Mesenchymal stem cell (in vitro differentiated cells and primary cell): Measurements from ENCODE around the gene MRPS34.
A peak's percentile ranks its signal among the peaks of the same experiment; 100 is the strongest.

Experiments
- DNase-seq: peaks from one replicate; pipeline ENCODE4 v3.0.0-alpha.2; 2013
- H2AFZ ChIP-seq: one replicate; pipeline ENCODE4 v1.6.1; 2013; ENCODE audit warnings: low read depth, mild to moderate bottlenecking, control low read depth, inconsistent platforms, low read length, moderate library complexity
- H2AK5ac ChIP-seq: 2 replicates; pipeline ENCODE4 v1.6.1; 2013; ENCODE audit warnings: low read length, moderate library complexity, mild to moderate bottlenecking, inconsistent platforms; ENCODE audit not compliant: severe bottlenecking
- H2BK120ac ChIP-seq: one replicate; pipeline ENCODE4 v1.6.1; 2013; ENCODE audit warnings: low read depth, mild to moderate bottlenecking, inconsistent platforms, low read length, moderate library complexity
- H2BK12ac ChIP-seq, 2 experiments: one replicate each; pipeline ENCODE4 v1.6.1; 2013; ENCODE audit warnings: inconsistent platforms in 2 of 2, low read length in 2 of 2, mild to moderate bottlenecking in 2 of 2, moderate library complexity in 2 of 2, control low read depth in 1 of 2
- H2BK15ac ChIP-seq: one replicate; pipeline ENCODE4 v1.6.1; 2013; ENCODE audit warnings: mild to moderate bottlenecking, low read depth, inconsistent platforms; ENCODE audit not compliant: poor library complexity, severe bottlenecking
- H2BK5ac ChIP-seq: 2 replicates; pipeline ENCODE4 v1.6.1; 2013; ENCODE audit warnings: low read depth, mild to moderate bottlenecking, low read length, control low read depth, inconsistent platforms; ENCODE audit not compliant: poor library complexity, severe bottlenecking
- H3K14ac ChIP-seq, 2 experiments: one replicate each; pipeline ENCODE4 v1.6.1; 2013; ENCODE audit warnings: inconsistent platforms in 2 of 2, low read length in 2 of 2, control low read depth in 1 of 2, mild to moderate bottlenecking in 1 of 2, moderate library complexity in 1 of 2
- H3K18ac ChIP-seq, 2 experiments: one replicate each; pipeline ENCODE4 v1.6.1; 2013; ENCODE audit warnings: inconsistent platforms in 2 of 2, low read length in 2 of 2, control low read depth in 1 of 2, low read depth in 1 of 2, mild to moderate bottlenecking in 1 of 2
- H3K23ac ChIP-seq, 2 experiments: one replicate each; pipeline ENCODE4 v1.6.1; 2013; ENCODE audit warnings: inconsistent platforms in 2 of 2, low read length in 2 of 2, mild to moderate bottlenecking in 2 of 2, moderate library complexity in 2 of 2, control low read depth in 1 of 2
- H3K27ac ChIP-seq: 2 replicates; pipeline ENCODE4 v1.5.1; 2013; ENCODE audit warnings: mild to moderate bottlenecking, moderate library complexity, low read length, control low read depth, inconsistent platforms; ENCODE audit not compliant: poor library complexity, severe bottlenecking
- H3K27me3 ChIP-seq, 2 experiments: 2 replicates each; pipeline versions ENCODE4 v1.6.1 to v1.7.0; 2013; ENCODE audit warnings: low read length in 2 of 2, mild to moderate bottlenecking in 2 of 2, moderate library complexity in 2 of 2, control low read depth in 1 of 2, inconsistent platforms in 1 of 2; ENCODE audit not compliant: control insufficient read depth in 1 of 2, insufficient read depth in 1 of 2
- H3K36me3 ChIP-seq, 2 experiments: 2 replicates each; pipeline versions ENCODE4 v1.6.1 to v1.7.0; 2013; ENCODE audit warnings: low read length in 2 of 2, control low read depth in 1 of 2, inconsistent platforms in 1 of 2, low read depth in 1 of 2, mild to moderate bottlenecking in 1 of 2; ENCODE audit not compliant: insufficient read depth in 2 of 2, control insufficient read depth in 1 of 2
- H3K4ac ChIP-seq, 2 experiments: one replicate each; pipeline ENCODE4 v1.6.1; 2013; ENCODE audit warnings: inconsistent platforms in 2 of 2, low read length in 2 of 2, mild to moderate bottlenecking in 2 of 2, moderate library complexity in 2 of 2, control low read depth in 1 of 2, low read depth in 1 of 2
- H3K4me1 ChIP-seq: 2 replicates; pipeline ENCODE4 v1.6.1; 2013; ENCODE audit warnings: low read depth, low read length, control low read depth; ENCODE audit not compliant: control insufficient read depth, insufficient read depth
- H3K4me2 ChIP-seq: 2 replicates; pipeline ENCODE4 v1.6.1; 2013; ENCODE audit warnings: low read length, mild to moderate bottlenecking, inconsistent platforms; ENCODE audit not compliant: poor library complexity, severe bottlenecking
- H3K4me3 ChIP-seq, 2 experiments: 2 replicates each; pipeline versions ENCODE4 v1.5.1 to v1.7.0; 2013; ENCODE audit warnings: low read length in 2 of 2, mild to moderate bottlenecking in 2 of 2, control low read depth in 1 of 2, low read depth in 1 of 2; ENCODE audit not compliant: insufficient read depth in 1 of 2
- H3K79me1 ChIP-seq: replicated peaks from 2 replicates; pipeline ENCODE4 v1.6.1; 2013; ENCODE audit warnings: mild to moderate bottlenecking, control low read depth, low read length, inconsistent platforms; ENCODE audit not compliant: poor library complexity, severe bottlenecking
- H3K9ac ChIP-seq: 2 replicates; pipeline ENCODE4 v1.7.0; 2013; ENCODE audit warnings: mild to moderate bottlenecking, low read length, moderate library complexity
- H3K9me3 ChIP-seq: 2 replicates; pipeline ENCODE4 v1.7.0; 2013; ENCODE audit warnings: mild to moderate bottlenecking, low read length; ENCODE audit not compliant: control insufficient read depth
- H4K8ac ChIP-seq: one replicate; pipeline ENCODE4 v1.6.1; 2013; ENCODE audit warnings: inconsistent platforms, mild to moderate bottlenecking, low read length, moderate library complexity
- H4K91ac ChIP-seq: one replicate; pipeline ENCODE4 v1.6.1; 2013; ENCODE audit warnings: mild to moderate bottlenecking, low read length, inconsistent platforms
- WGBS: methylation state at CpG from one replicate; pipeline ENCODE4 v1.1.7; 2013; ENCODE audit warnings: mixed read lengths; 5-methylcytosine and 5-hydroxymethylcytosine counted together

MRPS34 gene

GRCh38 chr16:1773703-1774447 is 941 bp upstream of the MRPS34 start:
- peak; percentile 41 for DNase-seq

GRCh38 chr16:1772362-1772907 is 499 bp downstream of the MRPS34 start, which contains the start of gene EME2:
Gene EME2 (plus strand): TSS chr16:1772810. CDS start chr16:1773228, 418 bp downstream.
- Histone ChIP-seq H3K9me3 (no peaks in the 10 kb centered on the region), H3K18ac (peak within 1 kb of the TSS; percentile 94 to 98), H3K4ac (peak within 1 kb of the TSS; percentile 79 to 95), H3K4me1 (peaks cover 49% of the 10 kb centered on the region), H2BK5ac (peak within 1 kb of the TSS; percentile 66), H2AK5ac (no peak within 1 kb of the TSS), H3K36me3 (peaks cover 40 to 63% of the 10 kb centered on the region in 2 experiments), H3K27me3 (no peaks in the 10 kb centered on the region), H4K8ac (peak within 1 kb of the TSS; percentile 97), H3K23ac (peak within 1 kb of the TSS in 1 of 2 experiments; percentile 99), H2BK15ac (peak within 1 kb of the TSS; percentile 63), H3K14ac (peak within 1 kb of the TSS in 1 of 2 experiments; percentile 99), H3K9ac (peak within 1 kb of the TSS; percentile 87), H3K4me2 (peak within 1 kb of the TSS; percentile 96), H3K27ac (peak within 1 kb of the TSS; percentile 64), H3K79me1 (peaks cover 28% of the 10 kb centered on the region), H3K4me3 (peak within 1 kb of the TSS; percentile 87 to 92), H2AFZ (peak within 1 kb of the TSS; percentile 84), H2BK120ac (peak within 1 kb of the TSS; percentile 71), H4K91ac (peak within 1 kb of the TSS; percentile 97), H2BK12ac (peak within 1 kb of the TSS in 1 of 2 experiments; percentile 39)
- WGBS: 1% methylated on average over 52 of the region's 53 CpGs
- DNase-seq: peak; percentile 56

More at GRCh38 chr16:1773703-1774447, 941 bp upstream of the MRPS34 start:
- H3K23ac ChIP-seq: peak overlapping the region in 1 of 2 experiments; percentile 99
- H4K91ac ChIP-seq: peak overlapping the region; percentile 58
- no peak overlapping the region for H2BK15ac ChIP-seq
- H3K9ac ChIP-seq: peak overlapping the region; percentile 87
- H3K4ac ChIP-seq: peak overlapping the region; percentile 74 to 76
- peak overlapping the region in 1 of 2 experiments; percentile 2 for H3K14ac ChIP-seq
- H2AFZ ChIP-seq: peak overlapping the region; percentile 47
- peak overlapping the region; percentile 31 for H4K8ac ChIP-seq
- 29% methylated on average over 45 of the region's 45 CpGs for WGBS
- H3K18ac ChIP-seq: peak overlapping the region; percentile 63 to 98
- no peaks in the 10 kb centered on the region for H3K27me3 ChIP-seq
- H2BK12ac ChIP-seq: no peak overlapping the region
- H3K4me3 ChIP-seq: peak overlapping the region; percentile 87 to 92
- H3K9me3 ChIP-seq: no peaks in the 10 kb centered on the region
- peaks cover 26% of the 10 kb centered on the region for H3K79me1 ChIP-seq
- peak overlapping the region; percentile 34 for H2BK5ac ChIP-seq
- H2AK5ac ChIP-seq: no peak overlapping the region
- no peak overlapping the region for H2BK120ac ChIP-seq
- H3K27ac ChIP-seq: peak overlapping the region; percentile 41
- peak overlapping the region; percentile 96 for H3K4me2 ChIP-seq
- peaks cover 63% of the 10 kb centered on the region for H3K4me1 ChIP-seq
- H3K36me3 ChIP-seq: peaks cover 34 to 63% of the 10 kb centered on the region in 2 experiments

GRCh38 chr16:1771864-1772361 is 1.0 kb downstream of the MRPS34 start:
- Histone ChIP-seq H2BK120ac (no peak overlapping the region), H2AFZ (no peak overlapping the region), H2AK5ac (no peak overlapping the region), H2BK12ac (no peak overlapping the region), H3K18ac (no peak overlapping the region), H3K9me3 (no peaks in the 10 kb centered on the region), H3K4me2 (peak overlapping the region; percentile 55), H3K79me1 (peaks cover 26% of the 10 kb centered on the region), H3K14ac (no peak overlapping the region), H2BK15ac (no peak overlapping the region), H3K9ac (peak overlapping the region; percentile 87), H3K27me3 (no peaks in the 10 kb centered on the region), H2BK5ac (no peak overlapping the region), H3K4me1 (peaks cover 45% of the 10 kb centered on the region), H3K36me3 (peaks cover 40 to 63% of the 10 kb centered on the region in 2 experiments), H3K23ac (no peak overlapping the region), H4K91ac (no peak overlapping the region), H3K27ac (peak overlapping the region; percentile 64), H3K4ac (peak overlapping the region; percentile 67 to 87), H3K4me3 (peak overlapping the region; percentile 87 to 92), H4K8ac (peak overlapping the region; percentile 45)
- DNase-seq: peak; percentile 33
- 9% methylated on average over 20 of the region's 22 CpGs for WGBS
